Measurements from ENCODE around the gene CSNK2B. TPM values are rescaled to one million over a fixed set of nuclear protein-coding genes. Genes with fewer than 3 reads are reported as not detected.
A peak's percentile ranks its signal among the peaks of the same experiment; 100 is the strongest.

CSNK2B gene
- total and polyA plus RNA-seq, 9 of the 15 experiments (the other 6 are each of a cell fraction or from before 2014, with no cell fraction given) = 120 to 1,126 (median 529) TPM

DNA sequence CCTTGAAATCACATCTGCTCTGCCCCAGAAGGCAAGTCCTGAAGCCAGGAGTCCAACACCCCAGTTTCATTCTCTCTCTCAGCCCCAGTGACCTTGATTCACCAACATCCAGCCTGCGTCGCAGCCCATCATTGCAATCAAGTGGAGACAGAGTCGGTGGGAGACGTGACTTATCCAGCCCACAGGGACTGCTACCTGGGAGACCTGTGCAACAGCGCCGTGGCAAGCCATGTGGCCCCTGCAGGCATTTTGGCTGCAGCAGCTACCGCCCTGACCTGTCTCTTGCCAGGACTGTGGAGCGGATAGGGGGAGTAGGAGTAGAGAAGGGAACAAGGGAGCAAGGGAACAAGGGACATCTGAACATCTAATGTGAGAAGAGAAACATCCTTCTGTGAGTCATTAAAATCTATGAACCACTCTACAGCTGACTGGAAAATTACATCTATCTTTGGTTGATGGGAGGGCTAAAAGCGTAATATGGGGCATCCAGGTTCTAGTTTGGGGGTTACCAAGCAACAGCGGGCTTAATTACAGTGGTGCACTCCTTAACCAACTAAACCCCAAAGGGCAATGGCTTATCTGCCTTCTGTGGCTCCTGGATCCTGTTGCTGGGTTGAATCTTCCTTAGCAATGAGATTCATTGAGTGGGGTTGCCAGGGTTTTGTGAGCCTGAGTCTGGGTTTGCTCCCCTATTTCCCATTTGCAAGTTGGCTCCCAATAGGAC lies 51.8 kb downstream of the CSNK2B start (continued):
- TF ChIP-seq, protein P1, sequence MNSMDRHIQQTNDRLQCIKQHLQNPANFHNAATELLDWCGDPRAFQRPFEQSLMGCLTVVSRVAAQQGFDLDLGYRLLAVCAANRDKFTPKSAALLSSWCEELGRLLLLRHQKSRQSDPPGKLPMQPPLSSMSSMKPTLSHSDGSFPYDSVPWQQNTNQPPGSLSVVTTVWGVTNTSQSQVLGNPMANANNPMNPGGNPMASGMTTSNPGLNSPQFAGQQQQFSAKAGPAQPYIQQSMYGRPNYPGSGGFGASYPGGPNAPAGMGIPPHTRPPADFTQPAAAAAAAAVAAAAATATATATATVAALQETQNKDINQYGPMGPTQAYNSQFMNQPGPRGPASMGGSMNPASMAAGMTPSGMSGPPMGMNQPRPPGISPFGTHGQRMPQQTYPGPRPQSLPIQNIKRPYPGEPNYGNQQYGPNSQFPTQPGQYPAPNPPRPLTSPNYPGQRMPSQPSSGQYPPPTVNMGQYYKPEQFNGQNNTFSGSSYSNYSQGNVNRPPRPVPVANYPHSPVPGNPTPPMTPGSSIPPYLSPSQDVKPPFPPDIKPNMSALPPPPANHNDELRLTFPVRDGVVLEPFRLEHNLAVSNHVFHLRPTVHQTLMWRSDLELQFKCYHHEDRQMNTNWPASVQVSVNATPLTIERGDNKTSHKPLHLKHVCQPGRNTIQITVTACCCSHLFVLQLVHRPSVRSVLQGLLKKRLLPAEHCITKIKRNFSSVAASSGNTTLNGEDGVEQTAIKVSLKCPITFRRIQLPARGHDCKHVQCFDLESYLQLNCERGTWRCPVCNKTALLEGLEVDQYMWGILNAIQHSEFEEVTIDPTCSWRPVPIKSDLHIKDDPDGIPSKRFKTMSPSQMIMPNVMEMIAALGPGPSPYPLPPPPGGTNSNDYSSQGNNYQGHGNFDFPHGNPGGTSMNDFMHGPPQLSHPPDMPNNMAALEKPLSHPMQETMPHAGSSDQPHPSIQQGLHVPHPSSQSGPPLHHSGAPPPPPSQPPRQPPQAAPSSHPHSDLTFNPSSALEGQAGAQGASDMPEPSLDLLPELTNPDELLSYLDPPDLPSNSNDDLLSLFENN (IDR thresholded peaks at IDR 0.05; ENCODE audit: low read depth in 2 of 2, low read length in 2 of 2) = no peak
- TF ChIP-seq FOXA3 (CRISPR knock-in tag; conservative IDR thresholded peaks at IDR 0.05 in 1 of 2, IDR thresholded peaks at IDR 0.05 in 1 of 2) = no peak
- no peak for TF ChIP-seq BCL6 (CRISPR knock-in tag; IDR thresholded peaks at IDR 0.05)
- TF ChIP-seq, protein P2, sequence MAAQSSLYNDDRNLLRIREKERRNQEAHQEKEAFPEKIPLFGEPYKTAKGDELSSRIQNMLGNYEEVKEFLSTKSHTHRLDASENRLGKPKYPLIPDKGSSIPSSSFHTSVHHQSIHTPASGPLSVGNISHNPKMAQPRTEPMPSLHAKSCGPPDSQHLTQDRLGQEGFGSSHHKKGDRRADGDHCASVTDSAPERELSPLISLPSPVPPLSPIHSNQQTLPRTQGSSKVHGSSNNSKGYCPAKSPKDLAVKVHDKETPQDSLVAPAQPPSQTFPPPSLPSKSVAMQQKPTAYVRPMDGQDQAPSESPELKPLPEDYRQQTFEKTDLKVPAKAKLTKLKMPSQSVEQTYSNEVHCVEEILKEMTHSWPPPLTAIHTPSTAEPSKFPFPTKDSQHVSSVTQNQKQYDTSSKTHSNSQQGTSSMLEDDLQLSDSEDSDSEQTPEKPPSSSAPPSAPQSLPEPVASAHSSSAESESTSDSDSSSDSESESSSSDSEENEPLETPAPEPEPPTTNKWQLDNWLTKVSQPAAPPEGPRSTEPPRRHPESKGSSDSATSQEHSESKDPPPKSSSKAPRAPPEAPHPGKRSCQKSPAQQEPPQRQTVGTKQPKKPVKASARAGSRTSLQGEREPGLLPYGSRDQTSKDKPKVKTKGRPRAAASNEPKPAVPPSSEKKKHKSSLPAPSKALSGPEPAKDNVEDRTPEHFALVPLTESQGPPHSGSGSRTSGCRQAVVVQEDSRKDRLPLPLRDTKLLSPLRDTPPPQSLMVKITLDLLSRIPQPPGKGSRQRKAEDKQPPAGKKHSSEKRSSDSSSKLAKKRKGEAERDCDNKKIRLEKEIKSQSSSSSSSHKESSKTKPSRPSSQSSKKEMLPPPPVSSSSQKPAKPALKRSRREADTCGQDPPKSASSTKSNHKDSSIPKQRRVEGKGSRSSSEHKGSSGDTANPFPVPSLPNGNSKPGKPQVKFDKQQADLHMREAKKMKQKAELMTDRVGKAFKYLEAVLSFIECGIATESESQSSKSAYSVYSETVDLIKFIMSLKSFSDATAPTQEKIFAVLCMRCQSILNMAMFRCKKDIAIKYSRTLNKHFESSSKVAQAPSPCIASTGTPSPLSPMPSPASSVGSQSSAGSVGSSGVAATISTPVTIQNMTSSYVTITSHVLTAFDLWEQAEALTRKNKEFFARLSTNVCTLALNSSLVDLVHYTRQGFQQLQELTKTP (IDR thresholded peaks at IDR 0.05; ENCODE audit: low read depth in 1 of 2, partially characterized antibody in 2 of 2) = no peak
- no peak for TF ChIP-seq ZNF124 (CRISPR knock-in tag; IDR thresholded peaks at IDR 0.05)
- TF ChIP-seq HNRNPUL1 (IDR thresholded peaks at IDR 0.05; ENCODE audit: low read length) = no peak
- TF ChIP-seq, protein P3, sequence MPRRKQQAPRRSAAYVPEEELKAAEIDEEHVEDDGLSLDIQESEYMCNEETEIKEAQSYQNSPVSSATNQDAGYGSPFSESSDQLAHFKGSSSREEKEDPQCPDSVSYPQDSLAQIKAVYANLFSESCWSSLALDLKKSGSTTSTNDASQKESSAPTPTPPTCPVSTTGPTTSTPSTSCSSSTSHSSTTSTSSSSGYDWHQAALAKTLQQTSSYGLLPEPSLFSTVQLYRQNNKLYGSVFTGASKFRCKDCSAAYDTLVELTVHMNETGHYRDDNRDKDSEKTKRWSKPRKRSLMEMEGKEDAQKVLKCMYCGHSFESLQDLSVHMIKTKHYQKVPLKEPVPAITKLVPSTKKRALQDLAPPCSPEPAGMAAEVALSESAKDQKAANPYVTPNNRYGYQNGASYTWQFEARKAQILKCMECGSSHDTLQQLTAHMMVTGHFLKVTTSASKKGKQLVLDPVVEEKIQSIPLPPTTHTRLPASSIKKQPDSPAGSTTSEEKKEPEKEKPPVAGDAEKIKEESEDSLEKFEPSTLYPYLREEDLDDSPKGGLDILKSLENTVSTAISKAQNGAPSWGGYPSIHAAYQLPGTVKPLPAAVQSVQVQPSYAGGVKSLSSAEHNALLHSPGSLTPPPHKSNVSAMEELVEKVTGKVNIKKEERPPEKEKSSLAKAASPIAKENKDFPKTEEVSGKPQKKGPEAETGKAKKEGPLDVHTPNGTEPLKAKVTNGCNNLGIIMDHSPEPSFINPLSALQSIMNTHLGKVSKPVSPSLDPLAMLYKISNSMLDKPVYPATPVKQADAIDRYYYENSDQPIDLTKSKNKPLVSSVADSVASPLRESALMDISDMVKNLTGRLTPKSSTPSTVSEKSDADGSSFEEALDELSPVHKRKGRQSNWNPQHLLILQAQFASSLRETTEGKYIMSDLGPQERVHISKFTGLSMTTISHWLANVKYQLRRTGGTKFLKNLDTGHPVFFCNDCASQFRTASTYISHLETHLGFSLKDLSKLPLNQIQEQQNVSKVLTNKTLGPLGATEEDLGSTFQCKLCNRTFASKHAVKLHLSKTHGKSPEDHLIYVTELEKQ (CRISPR knock-in tag; IDR thresholded peaks at IDR 0.05) = no peak
- TF ChIP-seq HNRNPK (IDR thresholded peaks at IDR 0.05; ENCODE audit: low read depth, low read length, poor library complexity, severe bottlenecking) = no peak
- TF ChIP-seq HSF4 (CRISPR knock-in tag; IDR thresholded peaks at IDR 0.05; ENCODE audit: borderline replicate concordance) = no peak
- TF ChIP-seq NUFIP1 (IDR thresholded peaks at IDR 0.05; ENCODE audit: partially characterized antibody) = no peak
- TF ChIP-seq MAFF (IDR thresholded peaks at IDR 0.05; ENCODE audit: low read length) = no peak
- peak; percentile 93 for TF ChIP-seq SMARCC2 (IDR thresholded peaks at IDR 0.05; ENCODE audit: low read depth)
- no peak for TF ChIP-seq HIVEP1 (CRISPR knock-in tag; IDR thresholded peaks at IDR 0.05)
- TF ChIP-seq GABPB2 (CRISPR knock-in tag; conservative IDR thresholded peaks at IDR 0.05) = no peak
